NCI-H82 treated with DMSO at 0.1 percent for 48 hours (cell line): Measurements from ENCODE around the gene DOK6.
A peak's percentile ranks its signal among the peaks of the same experiment; 100 is the strongest.
"Not testable (repeated sequence)": the region's sequence is repeated elsewhere in the genome, so short reads cannot be mapped to it uniquely, and the experiment has no call there.

Experiments used
- DNase-seq: peaks from one replicate; lab custom pipeline; 2025; ENCODE audit not compliant: unreplicated experiment; lab: John Stamatoyannopoulos, UW

The DOK6 gene

GRCh38 chr18:69617888-69618287 lies 217.2 kb downstream of the DOK6 start:
- no peak for DNase-seq

DNA sequence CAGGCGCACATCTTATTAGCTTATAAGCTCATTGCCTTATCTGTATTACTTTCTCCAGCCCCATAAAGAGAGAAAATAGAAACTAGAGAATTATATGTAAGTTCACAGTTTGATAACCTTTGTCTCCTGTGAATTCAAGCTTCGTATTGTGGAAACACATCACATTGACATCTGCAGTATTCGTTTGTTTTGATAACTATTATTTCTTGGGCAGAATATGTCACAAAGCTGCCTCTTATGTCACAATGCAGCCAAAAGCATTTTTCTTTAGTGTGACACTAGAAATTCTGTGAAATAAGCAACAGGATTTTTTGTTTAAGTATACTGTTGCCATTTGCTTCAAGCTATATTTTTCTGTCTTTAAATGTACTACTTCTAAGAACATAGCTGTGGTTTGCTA lies 221.5 kb downstream of the DOK6 start:
- no peak for DNase-seq

DNA sequence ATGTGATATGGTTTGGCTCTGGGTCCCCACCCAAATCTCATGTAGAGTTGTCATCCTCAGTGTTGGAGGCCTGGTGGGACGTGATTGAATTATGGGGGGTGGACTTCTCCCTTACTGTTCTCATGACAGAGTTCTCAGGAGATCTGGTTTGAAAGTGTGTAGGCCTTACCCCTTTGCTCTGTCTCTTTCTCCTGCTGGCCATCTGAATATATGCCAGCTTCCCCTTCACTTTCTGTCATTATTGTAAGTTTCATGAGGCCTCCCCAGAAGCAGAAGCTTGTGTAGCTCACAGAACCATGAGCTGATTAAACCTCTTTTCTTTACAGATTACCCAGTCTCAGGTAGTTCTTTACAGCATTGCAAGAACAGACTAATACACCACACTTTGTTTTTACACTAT lies 222.3 kb downstream of the DOK6 start:
- no peak for DNase-seq

DNA sequence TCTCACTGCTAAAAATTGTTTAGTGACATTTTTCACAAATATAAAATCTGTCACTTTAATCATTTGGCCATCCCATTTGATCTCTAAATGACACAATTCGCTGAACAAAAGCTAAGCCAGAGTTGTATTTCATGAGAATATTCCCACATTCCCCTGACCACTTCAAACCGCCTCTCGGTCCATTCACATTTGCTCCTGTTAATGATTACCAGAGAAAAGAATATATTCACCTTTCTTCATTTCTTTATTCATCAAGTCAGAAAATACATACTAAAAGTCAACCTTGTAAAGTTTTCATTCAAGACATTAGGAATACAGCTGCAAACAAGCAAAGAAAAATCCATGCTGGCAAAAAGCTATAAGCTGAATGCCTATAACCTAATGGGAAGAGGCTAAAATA lies 225.5 kb downstream of the DOK6 start:
- DNase-seq = no peak

GRCh38 chr18:69626643-69627242 lies 226.1 kb downstream of the DOK6 start:
- no peak for DNase-seq

- DNase-seq = no peak
These were observed 228.2 kb downstream of the DOK6 start for GRCh38 chr18:69628774-69629359.

DNA sequence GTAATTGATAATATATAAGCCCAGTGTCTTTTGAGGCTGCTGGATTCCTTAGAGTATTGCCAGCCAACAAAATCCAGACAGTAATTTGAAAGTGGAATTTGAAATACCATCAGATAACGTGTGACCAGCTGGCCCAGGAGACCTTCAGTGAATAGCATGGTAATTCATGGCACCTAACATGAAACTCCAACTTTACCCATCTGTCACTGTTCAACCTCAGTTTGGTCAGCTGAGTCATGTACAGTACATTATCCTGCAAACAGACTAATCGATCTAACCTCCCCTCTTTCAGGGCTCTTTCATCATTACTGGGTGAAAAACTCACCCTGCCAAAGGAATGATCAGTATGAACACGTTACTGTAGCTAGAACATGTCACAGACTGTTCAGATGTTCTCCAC lies 230.6 kb downstream of the DOK6 start:
- DNase-seq = no peak

DNA sequence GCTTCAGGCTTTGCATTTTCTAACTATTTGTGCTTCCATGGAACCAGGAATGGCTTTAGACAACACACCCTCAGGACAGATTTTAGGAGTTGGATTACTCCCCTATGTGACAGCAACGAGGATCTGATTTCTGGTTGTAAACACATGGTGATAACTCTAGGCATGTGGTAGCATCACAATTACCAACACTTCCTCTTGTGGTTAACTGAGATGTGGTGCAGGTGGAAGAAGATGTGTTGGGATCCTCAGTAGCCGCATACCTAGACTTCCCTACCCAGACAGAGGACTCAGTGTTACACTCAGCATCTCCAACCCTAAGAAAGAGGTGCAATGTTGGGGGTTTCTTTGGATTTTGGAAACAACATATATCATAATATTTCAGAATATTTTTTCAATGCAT lies 234.8 kb downstream of the DOK6 start:
- DNase-seq = no peak

DNA sequence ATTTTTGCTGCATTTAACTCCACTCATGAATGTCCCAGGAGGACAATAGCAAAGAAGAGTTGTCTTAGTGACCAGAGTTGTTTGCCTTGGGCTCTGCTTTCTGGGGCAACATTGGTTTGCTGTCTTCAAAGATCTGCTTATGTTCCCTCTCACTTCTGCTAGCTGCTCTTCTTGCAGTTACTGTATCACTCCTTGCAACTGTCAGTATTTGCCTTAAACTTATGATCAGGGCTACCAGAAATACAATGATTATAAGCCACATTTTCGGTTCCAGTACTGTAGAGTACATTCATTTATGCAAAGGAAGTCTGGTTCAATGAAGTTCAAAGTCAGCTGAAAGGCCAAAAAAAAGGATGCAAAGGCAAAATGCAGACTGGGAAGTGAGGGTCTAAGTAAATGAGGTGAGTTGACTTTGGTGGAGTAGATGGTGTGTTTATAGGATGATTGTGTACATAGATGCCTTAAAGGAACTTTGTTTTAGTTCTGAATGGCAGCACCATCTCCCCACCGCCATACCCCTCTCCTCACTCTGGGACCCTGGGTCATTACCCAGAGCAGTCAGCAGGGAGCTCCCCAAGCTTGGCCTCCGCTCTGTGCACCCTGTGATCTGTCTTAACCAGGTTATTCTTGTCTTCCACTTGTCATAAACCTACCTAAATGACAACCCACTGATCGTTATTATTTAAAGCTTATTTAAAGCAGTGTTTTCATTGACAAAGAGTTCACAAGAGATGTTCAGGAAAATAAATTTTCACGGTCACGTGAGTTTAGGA lies 236.0 kb downstream of the DOK6 start:
- DNase-seq = no peak

DNA sequence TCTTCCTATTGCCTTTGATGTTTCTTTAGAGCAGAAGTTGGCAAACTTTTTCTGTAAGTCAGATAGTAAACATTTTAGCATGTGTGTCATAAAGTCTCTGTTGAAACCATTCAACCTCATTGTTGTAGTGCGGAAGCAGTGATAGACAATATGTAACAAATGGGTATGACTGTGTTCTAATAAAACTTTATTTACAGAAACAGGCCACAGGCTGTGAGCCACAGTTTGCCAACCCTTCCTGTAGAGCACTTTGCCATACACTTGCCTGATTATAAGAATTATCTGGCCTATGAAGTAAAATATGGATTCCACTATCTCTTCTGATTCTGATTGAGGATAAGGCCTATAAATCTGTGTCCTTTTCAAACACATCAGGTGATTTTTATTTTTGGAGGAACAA lies 237.4 kb downstream of the DOK6 start:
- no peak for DNase-seq

GRCh38 chr18:69647702-69648101 lies 247.0 kb downstream of the DOK6 start:
- no peak for DNase-seq

- DNase-seq = no peak
These were observed 247.8 kb downstream of the DOK6 start for GRCh38 chr18:69648486-69648885.

DNA sequence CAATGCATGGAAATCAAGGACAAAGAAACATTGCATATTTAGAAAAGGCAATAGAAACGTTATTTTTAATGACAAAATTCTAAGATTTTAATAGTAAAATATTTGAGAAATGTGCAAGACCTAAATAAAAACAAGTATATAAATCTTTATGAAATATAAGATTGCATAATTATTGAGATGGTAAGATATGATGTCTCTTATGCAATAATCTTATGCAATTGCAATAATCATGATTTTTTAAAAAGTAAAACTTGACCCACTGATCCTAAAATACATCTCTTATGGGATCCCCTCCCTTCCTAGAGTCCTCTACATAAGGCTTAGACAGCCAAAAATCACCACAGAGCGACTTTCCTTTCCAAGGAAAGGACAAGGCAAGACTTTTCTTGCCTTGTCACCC lies 249.0 kb downstream of the DOK6 start:
- no peak for DNase-seq

DNA sequence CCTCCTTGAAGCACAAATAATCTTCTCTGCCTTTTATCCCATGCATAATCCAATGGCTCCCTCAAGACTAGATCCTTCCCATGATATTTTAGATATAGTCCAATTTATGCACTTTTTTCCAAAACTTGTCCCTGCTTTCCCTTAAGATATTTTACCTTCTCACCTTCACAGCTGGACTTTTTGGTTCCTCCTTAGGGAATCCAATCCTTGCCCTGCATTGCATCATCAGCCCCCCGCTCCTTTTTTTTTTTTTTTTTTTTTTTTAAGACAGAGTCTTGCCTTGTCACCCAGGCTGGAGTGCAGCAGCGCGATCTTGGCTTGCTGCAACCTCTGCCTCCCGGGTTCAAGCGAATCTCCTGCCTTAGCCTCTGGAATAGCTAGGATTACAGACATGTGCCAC lies 250.6 kb downstream of the DOK6 start:
- DNase-seq = no peak

DNA sequence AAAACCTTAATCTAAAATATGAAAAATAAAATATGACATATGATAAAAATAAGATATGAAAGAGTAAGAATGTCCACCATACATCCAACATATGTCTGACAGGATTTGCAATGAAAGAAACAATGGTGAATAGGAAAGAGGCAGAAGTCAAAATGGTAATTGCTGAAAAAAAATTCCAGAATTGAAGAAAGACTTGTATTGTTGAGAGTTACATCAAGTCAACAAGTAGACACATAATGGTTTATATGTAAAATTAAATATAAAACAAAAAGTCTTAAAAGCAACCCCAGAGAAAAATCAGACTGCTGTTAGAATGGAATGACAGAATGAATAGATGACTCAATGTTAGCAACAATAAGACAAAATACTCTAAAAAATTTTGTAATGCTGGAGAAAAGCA lies 255.1 kb downstream of the DOK6 start:
- no peak for DNase-seq

- DNase-seq = no peak
These were observed 257.4 kb downstream of the DOK6 start for GRCh38 chr18:69658103-69658502.

- no peak for DNase-seq
These were observed 258.0 kb downstream of the DOK6 start for GRCh38 chr18:69658685-69659084.

- peak; percentile 12 for DNase-seq
These were observed 258.5 kb downstream of the DOK6 start for GRCh38 chr18:69659142-69659651.

GRCh38 chr18:69662090-69662489 lies 261.4 kb downstream of the DOK6 start:
- DNase-seq = not testable (repeated sequence)

DNA sequence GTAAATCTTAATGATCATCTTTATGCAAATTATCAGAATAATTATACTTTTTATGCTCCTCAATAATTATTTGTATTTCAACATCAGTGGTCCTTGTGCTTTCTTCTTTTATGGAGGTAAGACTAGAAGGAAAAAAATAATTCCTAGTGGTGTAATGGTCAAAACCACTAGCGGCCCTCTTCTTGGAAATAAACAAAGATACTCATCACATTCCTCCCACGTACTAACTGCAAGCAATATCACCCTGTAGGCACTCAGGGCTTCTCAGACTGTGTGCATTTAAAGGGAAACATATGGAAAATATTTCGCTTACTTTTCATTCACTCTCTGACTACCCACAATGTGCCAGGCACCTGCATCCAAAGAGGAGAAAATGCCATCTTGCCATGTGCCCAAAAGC lies 263.7 kb downstream of the DOK6 start:
- no peak for DNase-seq

- DNase-seq = no peak
These were observed 273.7 kb downstream of the DOK6 start for GRCh38 chr18:69674292-69674877.

DNA sequence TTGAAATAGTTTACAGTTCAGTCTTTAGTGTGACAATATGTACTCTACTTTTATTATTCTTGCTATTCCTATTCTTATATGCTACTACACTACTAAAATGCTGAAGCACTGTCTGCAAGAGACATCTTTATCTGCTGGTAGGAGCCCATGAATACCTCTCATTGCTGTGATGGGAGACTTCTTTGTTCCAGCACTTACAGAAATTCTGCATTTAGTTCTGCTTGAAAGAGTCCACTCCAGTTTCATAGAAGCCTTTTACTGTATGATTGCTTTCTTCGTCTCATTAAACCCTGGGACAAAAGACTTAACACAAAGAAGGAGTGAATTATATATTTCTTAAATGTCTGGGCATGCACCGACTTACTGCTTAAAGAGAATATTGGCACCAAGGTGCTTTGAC lies 274.3 kb downstream of the DOK6 start:
- no peak for DNase-seq
